Left lung (tissue), 10 donors: ENCODE measurements around the gene ARHGAP8. TPM values are rescaled to one million over a fixed set of nuclear protein-coding genes. Genes with fewer than 3 reads are reported as not detected.
"Not testable (repeated sequence)": the region's sequence is repeated elsewhere in the genome, so short reads cannot be mapped to it uniquely, and the experiment has no call there.

ENCODE experiments used
- ATAC-seq: fragments of 200-7000 bp; cut with Tn5 transposase; one replicate; pipeline ENCODE4 v1.9.1; 2020; ENCODE audit warnings: moderate library complexity
- DNase-seq, 4 donors: peaks; one replicate each; pipeline ENCODE4 v3.0.0-alpha.2; 2013 to 2020
- H3K27ac ChIP-seq, 2 donors: fragments of 200-600 bp; sonication (generic) in 1 of 2; one replicate each; pipeline versions ENCODE4 v1.5.0 to v1.8.0; 2020 to 2021
- H3K27me3 ChIP-seq, 2 donors: fragments of 200-600 bp; sonication (generic) in 1 of 2; one replicate each; pipeline versions ENCODE4 v1.5.0 to v1.8.0; 2020 to 2021
- H3K36me3 ChIP-seq, 2 donors: fragments of 200-600 bp; sonication (generic) in 1 of 2; one replicate each; pipeline versions ENCODE4 v1.5.0 to v1.8.0; 2020 to 2021
- H3K4me1 ChIP-seq, 2 donors: fragments of 200-600 bp; one replicate each; pipeline ENCODE4 v1.8.0; 2021
- H3K4me3 ChIP-seq, 2 donors: fragments of 200-600 bp; sonication (generic) in 1 of 2; one replicate each; pipeline versions ENCODE4 v1.5.0 to v1.8.0; 2020 to 2021; ENCODE audit warnings: mild to moderate bottlenecking in 1 of 2
- H3K9me3 ChIP-seq, 2 donors: fragments of 200-600 bp; sonication (generic) in 1 of 2; one replicate each; pipeline versions ENCODE4 v1.5.0 to v1.8.0; 2020 to 2021
- intact Hi-C, 2 donors: fragments of 100-400 bp; cut with DNase I; formaldehyde crosslinking; loops; one replicate each; pipeline versions ENCODE4 v1.11.2 to v1.14.2; 2022
- polyA plus RNA-seq, 6 donors: library from polyadenylated mRNA; unstranded; fragments of 120-200 nt; gene quantifications; one replicate each; pipeline ENCODE4 v1.2.1, GENCODE V29; 2013; ENCODE audit not compliant: insufficient read length in 6 of 6
- total RNA-seq, 2 donors: library from RNA; stranded (reverse); fragmentation: NEBNext Ultra II Directional; extraction: Animal tissue kit (Norgen Biotek cat#: 25700); gene quantifications; one replicate each; pipeline ENCODE4 v1.2.1, GENCODE V29; 2021
- TF ChIP-seq, protein P1 (sequence below), 2 donors: fragments of 200-600 bp; sonication (generic) in 1 of 2; IDR thresholded peaks; one replicate each; pipeline versions ENCODE4 v1.5.0 to v1.8.0; 2021; ENCODE audit warnings: antibody characterized with exemption in 2 of 2
- donor health status: DM: no; HTN: yes; CAD: no.
- donor health status: DM: no; HTN: no; CAD: no.

The ARHGAP8 gene
- total and polyA plus RNA-seq, 8 donors, result 18.3 to 47.0 (median 35.0) TPM

DNA sequence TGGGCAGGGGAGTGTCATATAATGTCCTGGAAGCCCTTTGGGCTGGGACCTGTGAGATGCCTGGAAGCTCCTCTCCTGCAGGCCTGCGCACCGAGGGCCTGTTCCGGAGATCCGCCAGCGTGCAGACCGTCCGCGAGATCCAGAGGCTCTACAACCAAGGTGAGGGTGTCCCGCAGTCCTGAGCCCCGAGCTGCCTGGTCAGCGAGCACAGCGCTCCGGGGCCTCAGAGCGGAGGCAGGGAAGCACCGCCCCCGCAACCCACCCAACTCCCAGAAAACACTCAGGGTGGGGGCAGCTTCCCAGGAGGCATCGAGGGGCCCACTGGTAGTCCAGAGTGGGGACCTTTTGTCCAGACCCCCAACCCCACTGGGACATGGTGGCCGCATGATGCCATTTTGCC, 95.5 kb downstream of the ARHGAP8 start:
- peak in 1 of 4 donors; percentile 63 for DNase-seq
- Histone ChIP-seq H3K4me3 (no peak overlapping the region), H3K27me3 (peaks cover 0 to 4% of the 10 kb centered on the region in 2 donors), H3K4me1 (no peaks in the 10 kb centered on the region), H3K27ac (no peak overlapping the region), H3K9me3 (peaks cover 0 to 11% of the 10 kb centered on the region in 2 donors), H3K36me3 (no peaks in the 10 kb centered on the region)
- no peak for ATAC-seq
- intact Hi-C loops, result no loop called here
- TF ChIP-seq, protein P1, sequence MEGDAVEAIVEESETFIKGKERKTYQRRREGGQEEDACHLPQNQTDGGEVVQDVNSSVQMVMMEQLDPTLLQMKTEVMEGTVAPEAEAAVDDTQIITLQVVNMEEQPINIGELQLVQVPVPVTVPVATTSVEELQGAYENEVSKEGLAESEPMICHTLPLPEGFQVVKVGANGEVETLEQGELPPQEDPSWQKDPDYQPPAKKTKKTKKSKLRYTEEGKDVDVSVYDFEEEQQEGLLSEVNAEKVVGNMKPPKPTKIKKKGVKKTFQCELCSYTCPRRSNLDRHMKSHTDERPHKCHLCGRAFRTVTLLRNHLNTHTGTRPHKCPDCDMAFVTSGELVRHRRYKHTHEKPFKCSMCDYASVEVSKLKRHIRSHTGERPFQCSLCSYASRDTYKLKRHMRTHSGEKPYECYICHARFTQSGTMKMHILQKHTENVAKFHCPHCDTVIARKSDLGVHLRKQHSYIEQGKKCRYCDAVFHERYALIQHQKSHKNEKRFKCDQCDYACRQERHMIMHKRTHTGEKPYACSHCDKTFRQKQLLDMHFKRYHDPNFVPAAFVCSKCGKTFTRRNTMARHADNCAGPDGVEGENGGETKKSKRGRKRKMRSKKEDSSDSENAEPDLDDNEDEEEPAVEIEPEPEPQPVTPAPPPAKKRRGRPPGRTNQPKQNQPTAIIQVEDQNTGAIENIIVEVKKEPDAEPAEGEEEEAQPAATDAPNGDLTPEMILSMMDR (IDR thresholded peaks at IDR 0.05), result no peak

DNA sequence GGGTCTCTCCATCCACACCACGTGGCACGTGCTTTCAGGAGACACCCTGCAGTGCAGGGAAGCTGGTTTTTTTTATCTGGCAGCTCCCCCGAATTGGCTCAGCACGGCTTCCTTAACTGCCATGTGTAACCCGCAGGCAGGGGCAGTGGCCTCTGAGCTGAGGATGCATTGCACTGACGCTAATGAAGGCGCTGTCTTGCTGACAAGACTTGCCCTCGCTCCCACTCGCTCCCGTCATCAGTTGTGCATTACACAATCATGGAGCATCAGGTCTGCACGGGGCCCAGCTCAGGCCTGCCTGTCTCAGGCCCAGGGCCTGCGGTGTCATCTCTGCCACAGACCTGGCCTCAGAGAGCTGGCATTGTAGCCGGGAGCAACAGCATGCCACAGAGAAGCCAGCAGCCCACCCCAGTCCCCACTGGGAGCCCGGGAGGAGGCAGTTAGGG, 95.9 kb downstream of the ARHGAP8 start:
- H3K4me1 ChIP-seq, result no peaks in the 10 kb centered on the region
- no peak for ATAC-seq
- TF ChIP-seq, protein P1 (IDR thresholded peaks at IDR 0.05), result no peak

DNA sequence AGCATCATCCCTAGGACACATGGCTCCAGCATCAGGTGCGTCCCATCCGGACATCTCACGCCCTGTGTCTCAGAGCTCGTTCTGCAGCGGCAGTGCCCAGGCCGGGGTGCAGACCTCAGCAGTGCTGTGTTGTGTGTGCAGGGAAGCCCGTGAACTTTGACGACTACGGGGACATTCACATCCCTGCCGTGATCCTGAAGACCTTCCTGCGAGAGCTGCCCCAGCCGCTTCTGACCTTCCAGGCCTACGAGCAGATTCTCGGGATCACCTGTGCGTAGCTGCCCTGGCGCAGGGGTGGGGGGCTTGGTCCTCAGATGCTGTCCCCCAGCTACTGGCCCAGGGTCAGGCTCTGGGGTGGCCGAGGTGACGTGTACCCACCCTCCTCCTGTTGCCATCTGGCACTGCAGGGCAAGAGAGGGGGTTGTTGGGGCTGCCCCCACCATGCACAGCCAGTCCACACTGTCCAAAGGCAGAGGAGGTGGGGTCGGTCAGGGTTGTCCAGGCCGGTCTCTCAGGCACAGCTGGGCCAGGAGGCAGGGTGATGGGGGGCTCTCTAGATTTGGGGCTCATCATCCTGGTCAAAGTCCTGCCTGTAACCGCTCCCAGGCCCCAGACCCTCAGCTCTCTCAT, 96.5 kb downstream of the ARHGAP8 start:
- intact Hi-C loops, result no loop called here
- DNase-seq (peak in 1 of 4 donors; percentile 65), ATAC-seq (no peak)

More for the DNA sequence above, 95.9 kb downstream of the ARHGAP8 start:
- DNase-seq, result peak in 1 of 4 donors; percentile 58
- no peaks in the 10 kb centered on the region for H3K36me3 ChIP-seq
- no peak overlapping the region for H3K4me3 ChIP-seq
- peaks cover 0 to 11% of the 10 kb centered on the region in 2 donors for H3K9me3 ChIP-seq
- no peak overlapping the region for H3K27ac ChIP-seq
- intact Hi-C loops, result no loop called here
- H3K27me3 ChIP-seq, result peaks cover 0 to 4% of the 10 kb centered on the region in 2 donors

DNA sequence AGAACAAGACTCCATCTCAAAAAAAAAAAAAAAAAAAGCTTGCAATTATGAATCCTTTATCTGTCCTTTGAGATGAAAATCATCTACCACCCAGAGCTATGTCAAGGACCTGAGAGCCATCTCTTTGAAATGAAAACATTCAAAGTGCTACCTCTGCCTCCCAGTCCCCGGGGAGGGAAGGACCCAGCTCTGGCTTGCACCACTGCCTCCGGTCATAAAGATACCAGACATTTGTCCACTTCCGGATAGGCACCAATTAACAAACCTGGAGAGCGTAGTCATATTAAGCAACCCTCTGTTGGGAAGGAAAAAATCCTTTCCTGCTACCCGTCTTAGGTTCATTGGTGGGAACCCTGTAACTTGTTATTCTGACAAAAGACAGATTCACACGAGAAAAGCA, 98.6 kb downstream of the ARHGAP8 start:
- intact Hi-C loops, result no loop called here
- H3K4me1 ChIP-seq, result no peaks in the 10 kb centered on the region
- TF ChIP-seq, protein P1 (IDR thresholded peaks at IDR 0.05), result no peak
- no peaks in the 10 kb centered on the region for H3K9me3 ChIP-seq
- no peak overlapping the region for H3K4me3 ChIP-seq
- no peak overlapping the region for H3K27ac ChIP-seq
- DNase-seq, result no peak
- H3K36me3 ChIP-seq, result no peaks in the 10 kb centered on the region
- no peak for ATAC-seq
- H3K27me3 ChIP-seq, result peaks cover 0 to 4% of the 10 kb centered on the region in 2 donors

More for the DNA sequence above, 96.5 kb downstream of the ARHGAP8 start:
- peaks cover 0 to 4% of the 10 kb centered on the region in 2 donors for H3K27me3 ChIP-seq
- H3K4me1 ChIP-seq, result no peaks in the 10 kb centered on the region
- H3K36me3 ChIP-seq, result no peaks in the 10 kb centered on the region
- peaks cover 0 to 9% of the 10 kb centered on the region in 2 donors for H3K9me3 ChIP-seq
- TF ChIP-seq, protein P1 (IDR thresholded peaks at IDR 0.05), result no peak
- no peak overlapping the region for H3K4me3 ChIP-seq
- H3K27ac ChIP-seq, result no peak overlapping the region

DNA sequence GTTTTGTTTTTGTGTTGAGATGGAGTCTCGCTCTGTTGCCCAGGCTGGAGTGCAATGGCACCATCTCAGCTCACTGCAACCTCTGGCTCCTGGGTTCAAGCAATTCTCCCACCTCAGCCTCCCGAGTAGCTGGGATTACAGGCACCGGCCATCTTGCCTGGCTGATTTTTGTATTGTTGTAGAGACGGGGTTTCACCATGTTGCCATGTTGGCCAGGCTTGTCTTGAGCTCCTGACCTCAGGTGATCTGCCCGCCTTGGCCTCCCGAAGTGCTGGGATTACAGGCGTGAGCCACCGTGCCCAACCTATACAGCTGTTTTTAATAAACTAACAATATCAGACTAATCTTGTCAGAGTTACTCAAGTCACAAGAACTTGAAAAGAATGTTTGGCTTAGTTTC, 102.3 kb downstream of the ARHGAP8 start:
- H3K27ac ChIP-seq, H3K4me1 ChIP-seq, intact Hi-C loops, H3K27me3 ChIP-seq, H3K4me3 ChIP-seq, ATAC-seq, H3K9me3 ChIP-seq, H3K36me3 ChIP-seq: not testable (repeated sequence)
- DNase-seq, result peak in 1 of 4 donors; percentile 4

DNA sequence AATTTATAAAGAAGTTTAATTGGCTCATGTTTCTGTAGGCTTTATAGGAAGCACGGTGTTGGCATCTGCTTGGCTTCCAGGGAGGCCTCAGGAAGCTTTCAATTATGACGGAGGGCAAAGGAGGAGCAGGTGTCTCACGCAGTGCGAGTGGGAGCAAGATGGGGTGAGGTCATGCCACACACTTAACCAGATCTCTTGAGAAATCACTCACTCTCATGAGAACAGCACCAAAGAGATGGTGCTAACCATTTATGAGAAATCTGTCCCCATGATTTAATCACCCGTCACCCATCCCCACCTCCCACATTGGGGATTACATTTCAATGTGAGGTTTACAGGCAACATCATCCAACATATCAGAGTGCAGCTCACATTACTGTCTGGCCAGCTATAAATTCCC, 103.5 kb downstream of the ARHGAP8 start:
- H3K4me1 ChIP-seq, result no peaks in the 10 kb centered on the region
- H3K27me3 ChIP-seq, result no peaks in the 10 kb centered on the region
- H3K27ac ChIP-seq, result no peak overlapping the region
- TF ChIP-seq, protein P1 (IDR thresholded peaks at IDR 0.05), result no peak
- no peaks in the 10 kb centered on the region for H3K9me3 ChIP-seq
- H3K36me3 ChIP-seq, result no peaks in the 10 kb centered on the region
- ATAC-seq, result no peak
- H3K4me3 ChIP-seq, result no peak overlapping the region
- peak in 1 of 4 donors; percentile 13 for DNase-seq
- intact Hi-C loops, result no loop called here

DNA sequence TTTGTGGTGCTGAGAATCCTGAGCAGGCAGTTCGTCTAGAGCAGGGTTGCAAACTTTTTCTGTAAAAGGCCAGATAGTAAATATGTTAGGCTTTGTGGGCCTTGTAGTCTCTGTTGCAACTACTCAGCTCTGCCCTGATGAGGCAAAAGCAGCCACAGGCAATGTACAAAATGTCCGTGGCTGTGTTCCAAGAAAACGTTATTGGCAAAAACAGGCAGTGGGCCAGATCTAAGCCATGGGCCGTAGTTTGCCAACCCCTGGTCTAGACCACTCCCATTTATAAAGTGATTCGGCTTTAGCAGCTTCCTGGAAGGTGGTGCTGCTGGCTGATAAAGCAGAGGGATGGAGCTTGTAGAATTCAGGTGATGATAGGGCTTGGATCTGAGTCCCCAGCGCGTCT, 106.4 kb downstream of the ARHGAP8 start:
- H3K4me1 ChIP-seq, H3K4me3 ChIP-seq, intact Hi-C loops, H3K27me3 ChIP-seq, H3K27ac ChIP-seq, H3K36me3 ChIP-seq, H3K9me3 ChIP-seq, ATAC-seq, DNase-seq: not testable (repeated sequence)
